GM18909 (cell line): ENCODE results near the gene HOXA13.

Experiments
- ATAC-seq: cut with Tn5 transposase; IDR thresholded peaks from one replicate; pipeline ENCODE4 v1.9.1; 2021; ENCODE audit warnings: mild to moderate bottlenecking; ENCODE audit not compliant: unreplicated experiment, poor library complexity

The HOXA13 gene

DNA sequence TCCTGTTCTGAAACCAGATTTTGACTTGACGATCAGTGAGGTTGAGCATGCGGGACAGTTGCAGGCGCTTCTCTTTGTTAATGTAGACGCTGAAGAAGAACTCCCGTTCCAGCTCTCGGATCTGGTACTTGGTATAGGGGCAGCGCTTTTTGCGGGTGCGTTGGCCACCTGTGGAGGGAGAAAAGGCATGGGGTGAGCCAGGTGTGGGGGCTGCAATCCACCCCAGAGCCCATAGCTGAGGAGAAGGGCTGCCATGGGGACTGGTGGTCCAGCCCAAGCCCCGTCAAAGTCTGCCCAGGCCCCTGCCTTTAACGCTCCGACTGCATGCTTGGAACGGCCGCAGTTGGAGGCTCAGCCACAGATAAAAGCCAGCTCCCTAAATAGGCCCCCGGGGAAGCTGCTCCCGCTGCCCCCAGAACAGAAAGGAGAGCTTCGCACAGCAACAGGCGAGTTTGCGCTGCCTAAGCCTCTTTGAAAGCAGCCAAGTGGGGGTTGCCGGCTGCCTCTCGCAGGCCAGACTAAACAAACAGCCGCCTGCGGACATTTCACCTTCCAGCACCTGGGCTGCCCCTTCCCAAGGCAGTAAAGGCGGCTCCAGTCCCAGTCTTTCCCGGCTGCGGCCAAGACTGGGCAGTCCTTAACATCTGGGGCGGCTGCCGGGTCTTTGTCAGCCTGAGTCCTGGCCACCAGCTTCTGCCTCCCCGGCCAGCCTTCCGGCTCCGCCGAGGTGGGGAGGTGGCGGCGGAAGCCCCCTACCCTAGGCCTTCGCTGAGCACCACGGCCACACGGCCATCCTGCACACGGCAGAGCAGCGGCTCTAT, 16.8 kb downstream of the HOXA13 start:
- no peak for ATAC-seq

GRCh38 chr7:27182285-27182841, 17.5 kb downstream of the HOXA13 start:
- ATAC-seq, result no peak

DNA sequence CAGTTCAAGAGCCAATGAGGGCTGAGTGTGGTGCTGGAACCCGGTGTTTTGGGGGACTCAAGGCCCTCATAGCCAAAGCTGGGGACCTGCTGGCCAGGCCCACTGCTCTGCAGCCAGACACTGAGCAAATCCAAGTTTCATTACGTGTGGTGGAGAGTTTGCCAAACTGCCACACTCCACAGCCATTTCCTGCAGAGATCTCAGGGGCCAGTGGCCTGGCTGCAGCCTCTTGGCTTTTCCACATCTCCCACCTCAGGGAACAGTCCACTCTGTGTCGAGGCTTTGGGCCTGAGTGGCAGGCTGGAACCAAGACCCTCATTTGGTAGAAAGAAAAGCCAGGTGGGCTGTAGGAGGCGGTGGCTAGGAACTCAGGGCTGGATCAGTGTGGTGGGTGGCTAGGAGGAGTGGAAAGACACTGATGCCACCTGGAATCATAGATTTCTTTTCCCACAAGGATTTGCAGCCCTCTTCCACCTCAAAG, 18.1 kb downstream of the HOXA13 start:
- ATAC-seq, result no peak

DNA sequence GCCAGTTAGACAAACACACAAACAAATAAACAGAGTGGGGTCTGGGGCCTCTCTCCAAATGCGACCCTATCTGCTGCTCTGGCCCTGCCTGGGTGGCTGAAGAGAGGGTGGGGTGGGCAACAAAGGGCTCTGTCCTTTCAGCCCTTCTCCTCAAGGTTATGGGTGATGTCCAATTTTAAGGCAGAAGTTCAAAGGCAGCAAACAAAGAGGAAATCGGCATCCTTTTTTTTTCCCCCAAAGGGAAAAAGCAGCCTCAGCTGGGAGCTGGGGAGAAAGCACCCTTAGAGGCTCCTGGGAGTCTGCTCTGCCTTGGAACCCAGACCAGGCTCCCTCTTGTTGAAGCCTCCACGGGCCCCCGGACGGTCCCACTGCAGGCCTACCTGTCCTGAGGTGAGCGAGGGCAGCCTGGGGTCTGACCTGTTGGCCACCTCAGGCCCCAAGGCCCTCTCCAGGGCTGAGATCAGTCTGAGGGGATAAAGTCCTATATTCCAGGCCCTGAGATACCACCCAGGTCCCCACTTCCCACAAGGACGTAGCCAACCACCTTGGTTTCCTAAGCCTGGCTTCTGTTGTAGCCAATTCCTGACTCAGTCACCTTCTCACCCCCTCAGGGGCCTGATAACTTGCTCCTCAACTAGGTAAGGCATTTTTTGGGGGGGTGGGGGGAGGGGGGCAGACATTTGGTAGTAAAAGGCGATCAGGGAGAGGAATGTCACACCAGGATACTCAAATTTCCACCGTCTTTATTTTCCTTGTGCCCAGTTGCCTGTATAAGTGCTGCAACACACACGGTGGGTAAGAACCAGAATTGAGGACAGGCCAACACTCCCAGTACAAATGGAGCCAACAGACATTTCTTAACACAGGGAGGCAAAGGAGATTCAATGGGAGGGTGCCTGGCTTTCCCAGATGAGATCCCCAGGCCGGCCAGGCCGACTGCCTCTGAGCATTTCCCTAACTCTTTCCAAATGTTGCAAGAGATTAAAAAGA, 19.2 kb downstream of the HOXA13 start:
- no peak for ATAC-seq

- no peak for ATAC-seq
Measured at GRCh38 chr7:27179503-27180430, 20.1 kb downstream of the HOXA13 start.

- no peak for ATAC-seq
Measured at GRCh38 chr7:27179030-27179429, 20.9 kb downstream of the HOXA13 start.

DNA sequence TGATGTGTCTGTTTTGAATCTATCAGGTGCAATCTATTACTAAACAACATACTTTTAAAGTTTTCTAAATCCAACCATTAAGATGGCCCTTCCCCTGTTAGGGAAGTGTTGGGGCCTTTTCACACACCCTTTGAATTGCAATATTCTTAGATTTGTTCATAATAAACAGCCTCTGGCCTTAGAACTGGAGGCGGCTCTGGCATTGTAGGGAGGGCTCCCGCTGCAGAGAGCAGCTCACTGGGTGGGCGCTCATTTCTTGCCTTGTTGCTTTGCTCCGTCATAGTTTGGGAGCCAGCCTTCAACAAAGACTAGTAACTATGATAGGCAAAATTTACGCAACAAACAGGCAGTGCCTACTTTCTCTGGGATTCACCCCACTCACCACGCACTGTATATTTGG, 21.5 kb downstream of the HOXA13 start:
- no peak for ATAC-seq

DNA sequence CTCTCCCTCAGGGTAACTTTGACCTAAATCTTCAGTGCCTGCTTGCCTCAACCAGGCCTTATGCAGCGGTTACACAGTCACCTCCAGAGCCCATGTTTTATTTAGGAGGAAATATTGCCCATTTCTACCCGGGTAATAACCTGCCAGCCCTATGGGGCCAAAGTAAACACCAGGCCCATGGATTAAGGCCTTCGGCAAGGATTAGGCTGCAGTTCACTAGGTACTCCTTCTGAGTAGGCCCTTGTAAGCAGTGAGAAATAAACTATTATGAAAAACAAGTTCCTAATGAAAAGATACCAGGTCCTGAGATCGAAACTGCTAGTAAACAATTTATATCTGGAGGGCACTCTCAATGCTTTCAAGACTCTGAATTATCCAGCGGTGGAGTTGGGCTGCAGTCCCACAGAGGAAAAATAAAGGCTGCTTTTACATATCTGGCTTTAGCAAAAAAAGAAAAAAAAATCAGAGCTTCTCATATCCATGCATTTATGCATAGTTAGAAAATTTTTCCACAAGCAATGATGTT, 22.0 kb downstream of the HOXA13 start:
- no peak for ATAC-seq

GRCh38 chr7:27176962-27177794, 22.7 kb downstream of the HOXA13 start:
- no peak for ATAC-seq

DNA sequence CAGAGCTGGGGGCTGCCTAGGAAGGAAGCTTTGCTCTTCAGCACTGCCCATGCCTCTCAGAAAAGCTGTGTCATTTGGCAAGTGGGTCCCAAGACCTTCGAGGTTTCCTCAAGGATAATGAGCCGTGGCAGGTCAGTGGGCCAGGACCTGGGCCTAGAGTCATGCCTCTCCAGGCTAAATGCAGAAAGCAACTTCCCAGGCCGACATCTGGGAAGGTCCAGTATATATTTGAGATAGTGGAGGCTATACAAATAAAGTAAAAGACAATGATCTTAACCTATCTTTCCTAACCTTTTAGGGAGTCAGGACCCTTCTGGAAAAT, 23.4 kb downstream of the HOXA13 start:
- no peak for ATAC-seq

GRCh38 chr7:27175626-27176523, 24.0 kb downstream of the HOXA13 start:
- no peak for ATAC-seq

DNA sequence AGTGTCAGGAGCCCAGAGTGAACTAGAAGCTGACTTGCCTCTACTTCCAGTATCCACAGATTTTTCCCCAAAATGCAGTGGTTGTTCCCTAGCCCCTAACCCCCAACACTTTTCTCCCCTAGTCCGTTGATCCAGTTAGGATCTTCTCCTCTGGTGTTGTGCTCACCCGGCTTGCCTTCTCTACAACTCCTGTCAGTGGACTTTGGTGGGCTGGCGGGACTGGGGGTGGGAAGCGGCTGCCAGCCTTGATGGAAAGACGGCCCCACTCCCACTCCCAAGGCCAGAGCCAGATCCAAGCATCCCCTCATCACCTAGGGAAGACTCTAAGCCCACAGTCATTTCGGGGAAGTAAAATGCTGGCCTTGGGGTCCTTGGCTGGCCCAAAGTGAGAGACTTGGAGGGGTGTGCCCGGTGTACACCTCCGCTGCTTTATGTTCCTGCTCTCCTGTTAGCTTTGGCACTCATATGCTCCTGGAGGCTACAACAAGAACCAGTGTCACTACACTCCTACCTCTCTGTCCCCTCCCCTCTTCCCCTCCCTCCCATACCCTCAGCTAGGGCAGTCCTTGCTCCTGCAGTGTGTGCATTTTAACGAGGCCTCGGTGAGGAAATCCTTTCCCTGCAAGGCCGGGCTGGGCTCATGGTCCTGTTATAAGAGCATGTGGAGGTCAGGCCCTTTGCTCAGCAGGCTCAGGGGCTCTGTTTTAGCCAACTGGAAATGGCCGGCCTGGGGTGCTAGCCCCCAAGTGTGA, 24.8 kb downstream of the HOXA13 start:
- no peak for ATAC-seq

- no peak for ATAC-seq
Measured at GRCh38 chr7:27173956-27174873, 25.7 kb downstream of the HOXA13 start, which contains the start of gene HOXA10. Gene HOXA10, minus strand, starts transcription at chr7:27174320. Its CDS starts 14 bp downstream, at chr7:27174306.

- no peak for ATAC-seq
Measured at GRCh38 chr7:27173511-27173955, 26.4 kb downstream of the HOXA13 start.

GRCh38 chr7:27172823-27173510, 26.9 kb downstream of the HOXA13 start:
- ATAC-seq, result no peak
